Progenitor cell of endocrine pancreas (in vitro differentiated cells): ENCODE data around the gene AKNAD1. TPM values are rescaled to one million over a fixed set of nuclear protein-coding genes. Genes with fewer than 3 reads are reported as not detected.
"Not testable (repeated sequence)": the region's sequence is repeated elsewhere in the genome, so short reads cannot be mapped to it uniquely, and the experiment has no call there.

Source experiments
- DNase-seq: peaks from one replicate; pipeline ENCODE4 v3.0.0; 2021; ENCODE audit warnings: low spot score; ENCODE audit not compliant: unreplicated experiment
- H3K27ac Mint-ChIP-seq: 2 replicates; pipeline ENCODE4 v1.8.0; 2021; ENCODE audit warnings: mild to moderate bottlenecking, moderate library complexity, mixed read lengths
- H3K27me3 Mint-ChIP-seq: 2 replicates; pipeline ENCODE4 v1.8.0; 2021; ENCODE audit warnings: mixed read lengths
- H3K36me3 Mint-ChIP-seq: 2 replicates; pipeline ENCODE4 v1.8.0; 2022; ENCODE audit warnings: mixed read lengths; ENCODE audit not compliant: insufficient read depth
- H3K4me1 Mint-ChIP-seq: 2 replicates; pipeline ENCODE4 v1.8.0; 2021; ENCODE audit warnings: low read depth, mixed read lengths
- H3K4me3 Mint-ChIP-seq: 2 replicates; pipeline ENCODE4 v1.8.0; 2021; ENCODE audit warnings: low read depth, mild to moderate bottlenecking, moderate library complexity, mixed read lengths
- H3K9me3 Mint-ChIP-seq: 2 replicates; pipeline ENCODE4 v1.8.0; 2021; ENCODE audit warnings: low read depth, mixed read lengths
- total RNA-seq: library from RNA; stranded (reverse); gene quantifications from 2 replicates; pipeline ENCODE4 v1.2.1, GENCODE V29; 2021
- TF ChIP-seq, protein P1 (sequence below): fragments of 200-600 bp; sonication (generic); IDR thresholded peaks from one replicate; pipeline ENCODE4 v1.5.0; 2021; ENCODE audit warnings: antibody characterized with exemption, mild to moderate bottlenecking; ENCODE audit not compliant: unreplicated experiment

Gene AKNAD1
- total RNA-seq, 1 donor from 2014 or later: not detected

DNA sequence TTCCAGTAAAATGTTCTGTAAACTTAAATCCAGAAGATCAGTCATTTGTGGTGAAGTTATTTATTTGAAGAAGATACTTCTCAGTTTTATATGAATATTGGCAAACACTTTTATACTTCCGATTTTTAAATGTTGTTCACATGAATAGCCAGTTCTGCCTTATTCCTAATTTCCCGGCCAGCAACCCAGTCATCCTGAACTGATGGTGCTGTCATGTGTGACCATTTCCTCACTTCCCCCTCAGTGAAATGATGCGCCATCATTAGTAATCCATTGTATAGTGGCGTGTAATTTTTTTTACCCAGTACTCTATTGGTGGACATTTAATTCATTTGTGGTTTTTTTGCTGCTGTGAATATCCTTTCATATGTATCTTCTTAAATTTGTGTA, 36.2 kb upstream of the AKNAD1 start:
- Mint-ChIP-seq H3K4me3 (no peak overlapping the region), H3K9me3 (no peaks in the 10 kb centered on the region), H3K4me1 (no peaks in the 10 kb centered on the region), H3K27me3 (no peaks in the 10 kb centered on the region), H3K27ac (no peak overlapping the region), H3K36me3 (no peaks in the 10 kb centered on the region)
- DNase-seq: no peak
- TF ChIP-seq, protein P1, sequence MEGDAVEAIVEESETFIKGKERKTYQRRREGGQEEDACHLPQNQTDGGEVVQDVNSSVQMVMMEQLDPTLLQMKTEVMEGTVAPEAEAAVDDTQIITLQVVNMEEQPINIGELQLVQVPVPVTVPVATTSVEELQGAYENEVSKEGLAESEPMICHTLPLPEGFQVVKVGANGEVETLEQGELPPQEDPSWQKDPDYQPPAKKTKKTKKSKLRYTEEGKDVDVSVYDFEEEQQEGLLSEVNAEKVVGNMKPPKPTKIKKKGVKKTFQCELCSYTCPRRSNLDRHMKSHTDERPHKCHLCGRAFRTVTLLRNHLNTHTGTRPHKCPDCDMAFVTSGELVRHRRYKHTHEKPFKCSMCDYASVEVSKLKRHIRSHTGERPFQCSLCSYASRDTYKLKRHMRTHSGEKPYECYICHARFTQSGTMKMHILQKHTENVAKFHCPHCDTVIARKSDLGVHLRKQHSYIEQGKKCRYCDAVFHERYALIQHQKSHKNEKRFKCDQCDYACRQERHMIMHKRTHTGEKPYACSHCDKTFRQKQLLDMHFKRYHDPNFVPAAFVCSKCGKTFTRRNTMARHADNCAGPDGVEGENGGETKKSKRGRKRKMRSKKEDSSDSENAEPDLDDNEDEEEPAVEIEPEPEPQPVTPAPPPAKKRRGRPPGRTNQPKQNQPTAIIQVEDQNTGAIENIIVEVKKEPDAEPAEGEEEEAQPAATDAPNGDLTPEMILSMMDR: no peak

DNA sequence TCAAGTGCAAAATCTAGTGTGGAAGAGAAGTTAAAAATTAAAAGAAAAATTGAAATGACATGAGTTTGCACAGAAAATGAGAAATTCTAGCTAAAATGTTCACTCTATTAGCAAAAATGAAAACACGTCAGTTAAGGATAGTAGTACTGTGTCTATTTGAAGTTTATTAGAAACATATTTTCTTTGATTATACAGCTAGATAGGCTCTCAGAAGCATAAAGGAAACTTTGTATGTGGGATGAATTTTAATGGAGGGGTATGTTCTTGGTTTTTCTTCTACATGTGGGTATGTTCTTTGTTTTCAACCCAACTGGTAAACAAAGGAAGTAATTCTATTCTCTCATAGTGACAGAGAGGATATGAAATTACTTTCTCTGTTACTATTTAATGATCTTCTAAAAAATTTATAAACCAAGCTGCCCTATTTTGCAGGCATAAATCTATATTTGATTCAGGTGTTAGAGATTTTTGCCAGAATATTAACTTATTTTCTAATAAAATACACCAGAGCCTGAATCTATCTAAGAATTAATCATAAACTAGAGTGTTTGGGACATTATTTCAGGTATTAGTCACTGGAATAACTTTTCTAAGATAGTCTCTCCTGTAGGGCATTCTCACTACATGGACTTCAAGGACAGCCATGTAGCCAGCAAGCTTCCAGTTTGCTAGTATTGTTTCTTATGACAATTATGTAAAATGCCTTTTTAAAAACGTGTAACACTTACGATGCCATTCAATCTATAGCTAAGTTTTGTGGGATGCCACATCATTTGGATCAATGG, 35.7 kb upstream of the AKNAD1 start:
- Mint-ChIP-seq H3K9me3 (no peaks in the 10 kb centered on the region), H3K4me3 (no peak overlapping the region), H3K36me3 (no peaks in the 10 kb centered on the region), H3K4me1 (no peaks in the 10 kb centered on the region), H3K27me3 (no peaks in the 10 kb centered on the region), H3K27ac (no peak overlapping the region)
- TF ChIP-seq, protein P1: no peak
- DNase-seq: no peak

DNA sequence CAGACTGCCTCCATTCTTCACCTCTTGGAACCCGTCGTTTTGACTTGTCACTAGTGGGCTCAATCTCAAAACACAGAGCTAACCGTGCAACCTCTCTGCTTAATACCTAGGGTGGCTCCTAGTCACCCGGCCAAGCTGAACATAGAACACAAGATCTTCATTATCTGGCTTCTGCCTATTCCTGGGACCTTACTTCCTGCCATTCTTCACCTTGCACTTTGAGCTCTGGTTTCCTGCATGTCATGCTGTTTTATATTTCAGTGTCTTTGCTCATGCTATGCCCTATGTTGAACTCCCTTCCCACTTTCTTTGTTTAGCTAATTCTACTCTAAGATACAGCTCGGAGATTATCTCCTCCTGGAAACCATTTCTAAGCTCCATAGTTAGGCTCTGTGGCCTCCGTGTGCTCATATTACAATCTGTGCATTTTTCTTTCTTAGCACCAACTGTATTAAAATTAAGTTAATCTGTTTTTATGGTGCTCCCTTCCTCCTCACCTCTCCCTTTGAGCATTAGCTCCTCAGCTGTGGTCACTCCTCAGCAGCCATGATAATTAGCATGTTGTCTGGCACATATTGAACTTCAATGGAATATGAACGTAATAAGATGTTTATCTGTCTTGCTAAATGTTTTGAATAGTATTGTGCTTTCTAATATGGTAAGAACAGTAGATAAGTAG, 33.0 kb upstream of the AKNAD1 start:
- H3K4me1 Mint-ChIP-seq: no peaks in the 10 kb centered on the region
- no peaks in the 10 kb centered on the region for H3K9me3 Mint-ChIP-seq
- TF ChIP-seq, protein P1: no peak
- H3K27me3 Mint-ChIP-seq: no peaks in the 10 kb centered on the region
- no peaks in the 10 kb centered on the region for H3K36me3 Mint-ChIP-seq
- no peak overlapping the region for H3K27ac Mint-ChIP-seq
- no peak for DNase-seq
- no peak overlapping the region for H3K4me3 Mint-ChIP-seq

DNA sequence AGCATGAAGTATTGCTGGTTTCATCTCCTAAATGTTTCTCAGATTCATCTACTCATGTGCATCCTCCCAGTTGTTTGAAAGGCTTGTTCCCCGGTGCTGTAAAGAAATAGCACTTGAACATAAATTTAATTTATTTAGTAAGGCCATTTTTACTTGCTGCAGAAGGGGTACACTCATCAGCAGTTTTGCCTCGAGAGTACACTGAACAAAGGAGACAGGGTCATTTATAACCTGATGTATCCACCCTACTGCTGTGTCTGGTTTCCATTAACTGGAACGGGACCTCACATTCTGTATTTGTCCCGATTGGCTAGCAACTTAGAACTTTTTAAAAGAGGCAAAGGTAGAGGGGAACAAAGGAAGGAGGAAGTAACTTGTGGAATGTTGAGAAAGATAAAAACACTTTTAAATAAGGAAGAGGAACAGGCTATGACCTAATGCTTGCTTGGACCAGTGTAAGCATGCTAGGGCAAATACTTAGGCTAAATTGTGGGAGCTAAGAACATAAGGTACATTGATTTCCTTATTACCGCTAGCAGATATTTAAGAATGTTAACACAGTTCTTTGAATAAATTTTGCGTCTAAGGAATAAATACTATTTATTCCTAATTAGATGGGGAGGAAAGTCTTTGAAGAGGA, 32.2 kb upstream of the AKNAD1 start:
- H3K9me3 Mint-ChIP-seq, DNase-seq, H3K4me1 Mint-ChIP-seq, H3K27me3 Mint-ChIP-seq, H3K36me3 Mint-ChIP-seq, H3K27ac Mint-ChIP-seq, H3K4me3 Mint-ChIP-seq: not testable (repeated sequence)

DNA sequence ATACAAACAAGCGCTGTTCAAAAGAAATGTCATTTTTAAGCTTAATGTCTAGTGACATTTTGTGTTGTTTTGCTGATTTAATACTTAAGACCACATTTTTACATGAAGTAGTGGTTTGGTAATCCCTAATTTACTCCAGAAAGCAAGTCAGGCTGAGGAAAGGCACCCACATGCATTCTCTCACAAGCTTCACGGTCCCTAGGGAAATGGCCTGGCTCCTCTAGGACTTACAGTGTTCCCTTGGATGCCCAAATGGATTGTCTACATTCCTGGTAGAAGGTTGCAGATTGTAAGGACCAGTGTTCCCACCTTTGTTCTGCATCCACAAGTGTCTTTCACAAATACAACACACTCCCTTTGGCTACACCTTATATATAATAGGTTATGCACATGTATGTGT, 29.4 kb upstream of the AKNAD1 start:
- Mint-ChIP-seq H3K9me3 (no peaks in the 10 kb centered on the region), H3K36me3 (no peaks in the 10 kb centered on the region), H3K27me3 (no peaks in the 10 kb centered on the region), H3K4me1 (no peaks in the 10 kb centered on the region), H3K27ac (no peak overlapping the region), H3K4me3 (no peak overlapping the region)
- DNase-seq: no peak
- TF ChIP-seq, protein P1: no peak
